GM18507 (cell line): Measurements from ENCODE around the gene SLC9A9.

Experiments used
- DNase-seq: peaks from one replicate; pipeline ENCODE4 v3.0.0; 2011; ENCODE audit warnings: low read depth; ENCODE audit not compliant: insufficient read length; ENCODE audit errors: extremely low spot score
- FAIRE-seq: peaks from 2 replicates; lab custom pipeline; 2011; peaks lifted over from hg19 to GRCh38; lab: Jason Lieb, UNC

SLC9A9 gene

DNA sequence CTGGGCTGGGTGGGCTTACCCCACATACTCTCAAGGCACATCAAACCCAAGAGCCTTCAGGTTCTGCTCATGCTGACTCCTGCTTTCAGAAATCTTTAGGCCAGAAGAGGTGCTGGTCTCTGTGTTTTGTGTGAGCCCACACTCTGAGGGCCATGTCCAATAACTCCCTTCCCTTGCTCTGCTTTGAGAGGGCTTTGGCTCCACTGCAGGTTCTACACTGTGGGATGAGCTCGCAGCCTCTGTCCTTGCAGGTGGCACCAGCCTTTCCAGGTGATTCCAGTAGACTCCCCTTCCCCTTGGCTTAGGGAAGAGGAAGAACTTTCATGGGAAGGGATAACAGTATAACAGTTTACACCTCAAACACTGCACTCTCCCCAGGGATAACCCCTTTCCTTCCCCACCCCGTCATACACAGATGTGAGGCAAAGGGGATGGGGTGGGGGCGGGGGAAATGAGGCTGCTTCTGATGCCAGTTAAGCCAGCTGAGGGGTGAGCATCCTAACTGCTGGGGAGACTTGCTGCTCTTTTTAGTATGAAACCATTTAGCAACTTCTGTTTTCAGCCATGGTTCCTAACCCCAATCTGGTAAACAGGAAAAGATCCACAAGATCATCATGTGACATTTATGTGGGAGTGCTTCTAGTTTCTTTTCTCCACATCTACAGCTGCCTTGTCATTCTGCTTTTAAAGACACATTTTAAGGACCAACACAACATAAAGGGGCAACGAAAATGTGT is 262.4 kb downstream of the SLC9A9 start:
- FAIRE-seq (no peak), DNase-seq (no peak)

DNA sequence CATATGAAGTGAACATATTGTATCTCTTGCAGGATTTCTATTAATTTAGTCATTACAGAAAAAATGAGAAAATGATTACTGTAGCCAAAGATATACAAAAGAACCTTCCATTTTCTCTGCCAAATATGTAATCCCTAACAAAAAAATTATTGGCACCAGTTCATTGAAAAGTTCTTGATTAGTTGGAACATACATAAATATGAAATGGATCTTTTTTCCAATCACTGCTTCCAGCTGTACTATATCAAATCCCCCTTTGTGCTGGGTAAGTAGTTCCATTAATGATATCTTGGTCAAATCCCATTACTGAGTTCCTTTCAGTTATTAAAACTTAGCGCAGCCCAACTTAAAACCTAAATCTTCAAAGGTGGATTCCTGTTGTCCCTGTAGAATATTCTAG is 263.8 kb downstream of the SLC9A9 start:
- no peak for FAIRE-seq
- no peak for DNase-seq

DNA sequence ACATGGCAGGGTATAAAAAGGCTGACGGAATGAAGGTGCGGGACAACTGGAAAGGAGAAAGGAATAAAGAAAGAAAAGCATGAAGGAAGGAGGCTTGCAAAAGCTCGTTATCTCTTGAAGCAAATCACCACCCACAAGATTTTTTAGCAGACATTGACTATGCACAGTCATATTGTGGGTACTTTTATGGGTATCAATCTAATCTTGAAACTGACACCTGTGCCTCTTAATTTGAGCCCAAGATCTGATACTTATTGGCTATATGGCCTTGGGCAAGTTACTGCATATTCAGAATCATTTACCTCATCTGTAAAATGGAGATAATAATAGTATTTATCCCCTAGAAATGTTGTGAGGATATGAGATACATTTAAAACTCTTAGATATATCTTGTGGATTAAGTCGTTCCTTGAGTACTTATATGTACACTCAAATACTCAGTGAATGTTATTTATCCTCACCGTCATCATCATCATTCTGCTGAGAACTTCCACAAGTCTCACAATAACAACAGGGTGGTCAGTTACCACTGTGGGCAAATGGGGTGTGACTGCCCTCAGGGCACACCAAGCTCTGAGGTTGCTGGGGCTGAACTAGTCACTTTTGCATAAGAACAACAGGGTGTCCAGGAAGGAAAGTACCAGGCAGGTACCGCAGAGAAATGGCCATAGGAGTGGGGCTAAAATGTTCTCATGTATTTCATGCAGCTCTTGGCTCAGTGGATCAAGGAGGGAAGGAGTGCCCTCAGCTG is 266.1 kb downstream of the SLC9A9 start:
- DNase-seq (no peak), FAIRE-seq (no peak)

DNA sequence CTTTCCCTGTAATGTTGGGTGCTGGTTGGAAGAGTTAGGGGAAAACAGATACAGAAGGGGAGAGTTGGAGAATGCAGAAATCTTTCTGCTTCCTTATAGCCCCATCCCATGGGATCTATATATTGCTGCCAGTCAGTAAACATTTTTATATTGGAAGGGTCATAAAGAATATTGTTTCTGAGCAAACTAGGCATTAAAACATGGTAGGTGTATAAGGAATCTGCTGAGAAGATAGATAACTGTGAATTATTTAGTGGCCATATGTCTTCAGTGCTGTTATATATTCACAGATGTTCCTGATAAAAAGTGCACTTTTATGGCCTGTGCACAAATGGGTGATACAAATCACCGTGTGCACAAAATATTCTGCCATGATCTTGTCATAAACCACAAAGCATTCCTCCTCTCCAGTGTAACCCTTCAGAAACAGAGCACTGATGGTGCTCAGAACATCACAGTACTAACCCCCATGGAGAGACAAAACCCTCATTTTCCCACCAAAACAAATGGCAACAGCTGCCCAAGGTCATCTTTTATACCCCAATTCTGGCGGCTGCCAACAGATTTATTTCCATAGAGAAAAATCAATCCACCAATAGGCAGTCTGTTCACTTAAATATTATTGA is 269.3 kb downstream of the SLC9A9 start:
- FAIRE-seq = no peak

DNA sequence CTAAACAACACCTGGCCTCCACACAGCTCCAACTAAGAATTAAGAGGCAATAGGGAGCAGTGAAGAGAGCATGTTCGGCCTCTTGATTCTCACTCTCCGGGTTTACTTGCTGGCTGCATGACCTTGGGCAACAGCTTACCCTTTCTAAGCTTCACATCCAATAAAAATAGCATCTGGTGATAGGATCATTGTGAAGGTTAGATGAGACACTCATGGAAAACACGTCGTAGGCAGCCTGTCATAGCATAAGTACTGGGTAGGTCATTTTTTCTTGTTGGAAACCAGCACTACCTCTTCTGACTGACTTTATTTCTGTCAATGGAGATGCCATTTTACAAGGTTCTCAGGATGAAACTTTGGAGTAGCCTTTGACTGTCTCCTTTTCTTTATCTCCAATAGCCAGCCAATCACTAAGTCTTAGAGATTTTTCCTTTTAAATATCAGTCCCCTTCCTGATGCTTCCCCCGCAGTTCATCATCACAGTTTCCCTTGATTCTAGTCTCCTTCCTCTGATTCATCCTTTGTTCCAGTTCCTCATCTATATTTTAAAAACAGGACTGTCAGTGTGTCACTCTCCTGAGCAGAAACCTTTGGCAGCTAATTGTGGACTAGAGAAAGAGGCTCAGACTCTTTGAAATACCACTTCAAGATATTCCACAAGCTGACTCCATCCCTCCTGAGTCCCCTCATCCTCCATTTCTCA is 271.5 kb downstream of the SLC9A9 start:
- FAIRE-seq = no peak
- no peak for DNase-seq

More for the DNA sequence above, 269.3 kb downstream of the SLC9A9 start:
- no peak for DNase-seq

DNA sequence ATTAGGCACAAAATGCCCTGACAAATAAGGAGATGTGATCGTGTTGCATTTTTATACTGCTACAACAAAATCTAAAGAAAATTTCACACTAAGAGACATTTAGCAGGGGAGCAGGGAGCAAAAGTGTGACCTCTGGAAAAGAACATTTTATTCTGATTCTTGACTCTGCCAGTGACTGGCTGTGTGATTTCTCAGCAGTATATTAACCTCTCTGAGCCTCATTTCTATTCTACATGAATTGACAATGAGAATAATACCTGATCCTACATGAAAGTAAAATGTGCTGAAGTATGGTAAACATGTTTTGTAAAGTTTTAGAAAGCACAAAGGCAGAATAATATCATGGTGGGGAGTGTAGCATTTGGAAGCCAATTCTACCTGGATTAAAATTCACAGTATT is 273.3 kb downstream of the SLC9A9 start:
- DNase-seq (no peak), FAIRE-seq (no peak)

DNA sequence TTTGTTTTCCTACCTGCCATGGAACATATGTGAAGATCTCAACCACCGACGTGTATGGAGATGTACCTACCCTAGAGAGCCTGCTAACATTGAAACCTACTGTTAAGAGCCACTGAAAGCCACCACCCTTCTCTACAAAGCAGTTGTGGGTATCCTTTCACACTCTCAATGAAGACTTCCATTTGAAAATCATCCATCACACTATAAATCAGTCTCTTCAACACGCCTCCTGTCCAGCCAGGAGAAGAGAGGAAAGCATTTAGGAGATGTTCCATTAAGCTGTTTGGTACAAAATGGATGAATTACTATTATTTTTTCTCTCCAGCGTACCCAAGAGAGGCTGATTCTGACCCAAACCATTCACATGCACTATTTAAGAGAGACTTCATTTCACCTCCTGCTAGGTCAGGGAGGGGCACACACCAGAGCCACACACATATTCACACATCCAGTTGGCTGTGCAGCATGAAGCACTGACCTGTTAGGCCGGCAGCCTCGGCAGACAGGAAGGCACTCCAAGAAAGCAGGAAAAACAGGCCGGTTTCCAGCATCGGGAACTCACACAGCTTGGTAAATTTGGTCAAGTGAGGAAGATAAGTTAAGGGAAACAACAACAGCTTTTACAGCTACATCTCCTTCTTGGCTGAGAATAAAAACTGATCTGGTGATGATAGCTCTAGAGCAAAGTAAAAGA is 274.5 kb downstream of the SLC9A9 start:
- FAIRE-seq (no peak), DNase-seq (no peak)

DNA sequence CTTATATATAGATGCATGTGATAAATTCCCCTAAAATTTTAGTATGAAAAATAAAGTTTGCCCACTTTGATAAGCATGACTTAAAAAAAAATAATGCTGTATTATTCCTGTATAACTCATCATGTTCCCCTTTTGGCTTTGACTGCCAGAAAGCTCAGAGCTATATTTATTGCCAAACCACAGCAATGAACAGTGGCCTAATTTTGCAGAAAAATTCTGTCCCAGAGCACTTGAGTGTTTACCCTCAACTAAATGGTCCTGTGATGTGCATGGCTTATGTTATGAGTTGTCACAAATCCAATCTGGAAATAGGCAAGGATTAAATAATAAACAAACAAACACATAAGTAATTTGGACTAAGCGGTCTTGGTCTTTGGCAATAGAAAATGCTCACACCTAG is 276.7 kb downstream of the SLC9A9 start:
- FAIRE-seq (no peak), DNase-seq (no peak)

DNA sequence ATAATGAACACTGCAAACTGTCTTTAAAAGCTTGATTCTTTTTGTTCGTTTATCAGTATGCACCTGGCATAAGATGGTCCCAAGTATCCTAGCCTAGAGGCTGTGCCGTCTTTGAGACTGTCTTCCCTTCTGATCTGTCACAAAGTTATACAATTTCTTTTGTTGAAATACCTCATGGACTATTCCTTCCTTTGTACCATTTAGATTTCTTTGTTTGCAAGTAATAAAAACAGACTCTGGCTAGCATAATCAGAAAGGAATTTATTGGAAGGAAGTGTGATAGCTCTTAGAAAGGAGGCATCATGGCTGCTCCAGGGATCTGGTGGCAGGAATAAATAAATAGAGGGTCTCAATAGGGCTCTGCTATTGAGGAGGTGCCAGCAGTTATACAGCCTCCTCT is 280.4 kb downstream of the SLC9A9 start:
- no peak for DNase-seq
- no peak for FAIRE-seq

DNA sequence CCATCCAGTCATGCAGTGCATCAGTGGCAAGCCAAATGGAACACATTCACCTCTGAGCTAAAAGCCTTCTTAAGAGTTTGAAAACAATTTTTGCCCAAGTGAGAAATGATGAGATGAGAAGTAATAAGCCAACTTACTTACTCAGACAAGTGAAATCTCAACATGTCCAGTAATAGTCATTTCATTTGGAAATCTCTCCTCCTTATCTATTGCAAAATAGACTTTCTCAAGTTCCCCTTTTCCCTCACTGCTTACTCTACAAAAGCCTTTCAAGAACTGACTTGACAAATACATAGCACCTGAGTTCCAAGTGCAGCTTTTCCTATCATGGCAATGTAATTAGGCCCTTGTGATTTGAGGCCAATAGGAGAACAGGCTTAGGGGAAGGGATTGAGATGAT is 282.3 kb downstream of the SLC9A9 start:
- DNase-seq (no peak), FAIRE-seq (no peak)

DNA sequence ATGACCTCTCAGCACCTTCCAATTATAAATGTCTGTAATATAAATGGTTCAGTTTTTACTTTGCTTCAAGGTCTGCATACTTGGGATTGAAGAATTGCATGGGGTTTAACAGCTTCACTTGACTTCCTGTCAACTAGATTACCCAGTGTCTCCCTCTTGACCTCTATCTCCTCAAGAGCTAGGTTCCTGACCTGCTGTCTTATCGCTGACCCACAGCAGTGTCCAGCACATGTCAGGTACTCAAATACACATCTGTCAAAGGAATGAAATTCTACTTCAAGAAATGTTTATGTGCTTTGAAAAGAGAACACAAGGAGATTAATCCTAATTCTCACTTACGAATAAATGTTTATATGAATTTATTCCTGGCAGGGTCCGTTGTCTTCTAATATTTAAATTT is 284.5 kb downstream of the SLC9A9 start:
- FAIRE-seq (no peak), DNase-seq (no peak)

DNA sequence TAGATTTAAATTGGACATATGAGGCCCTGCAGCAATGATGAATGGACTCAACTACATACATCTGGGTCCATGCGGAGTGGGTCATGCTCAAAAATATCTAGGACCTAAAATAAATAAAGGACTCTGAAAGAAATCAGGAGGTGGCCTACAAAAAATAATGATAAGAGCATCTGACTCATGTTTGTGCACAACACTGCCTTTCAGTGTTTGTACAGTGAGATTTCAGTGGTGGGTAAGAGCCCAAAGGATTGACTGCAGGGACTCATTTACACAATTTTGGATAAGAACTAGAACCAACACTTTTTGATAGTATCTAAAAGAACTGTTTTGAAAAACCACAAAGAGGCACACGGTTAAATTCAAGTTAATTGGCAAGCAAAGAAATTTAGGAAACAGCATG is 285.5 kb downstream of the SLC9A9 start:
- DNase-seq (no peak), FAIRE-seq (no peak)

DNA sequence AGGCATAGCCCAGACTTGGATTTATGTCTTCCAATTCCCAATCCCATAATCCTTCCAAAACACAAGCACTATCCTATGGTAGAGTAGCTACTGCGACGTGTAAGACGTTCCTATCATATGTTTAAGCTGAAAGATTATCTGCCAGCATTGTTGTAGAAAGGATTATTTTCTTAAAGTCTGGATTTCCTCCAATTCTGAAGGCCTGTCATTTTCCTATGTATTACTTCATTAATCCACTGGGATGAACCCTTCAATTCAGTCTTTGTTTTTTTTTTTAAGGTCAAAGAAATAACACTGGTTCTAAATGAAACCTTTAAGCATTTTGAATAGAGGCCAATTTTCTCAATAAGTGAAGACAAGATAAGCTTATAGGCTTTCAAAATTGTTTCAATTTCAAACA is 289.0 kb downstream of the SLC9A9 start:
- no peak for DNase-seq
- no peak for FAIRE-seq

DNA sequence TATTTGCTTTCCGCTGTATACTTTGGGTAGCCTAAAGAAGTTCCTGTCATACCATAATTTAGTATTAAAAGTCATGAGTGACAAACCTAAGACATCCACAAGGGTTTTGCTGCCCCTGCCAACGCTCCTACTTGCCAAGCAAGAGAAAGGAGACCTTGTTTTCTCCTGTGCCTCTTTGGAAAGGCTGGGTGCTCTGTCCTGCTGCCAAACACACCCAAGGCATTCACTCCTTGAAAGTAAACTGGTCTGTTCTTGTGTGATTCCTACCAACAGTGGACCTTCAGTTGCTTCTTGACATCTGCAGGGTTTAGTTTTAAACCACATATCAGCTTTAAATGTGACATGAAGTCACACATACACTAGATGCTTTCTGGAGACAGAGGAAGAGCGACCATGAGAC is 295.4 kb downstream of the SLC9A9 start:
- no peak for FAIRE-seq
- no peak for DNase-seq

DNA sequence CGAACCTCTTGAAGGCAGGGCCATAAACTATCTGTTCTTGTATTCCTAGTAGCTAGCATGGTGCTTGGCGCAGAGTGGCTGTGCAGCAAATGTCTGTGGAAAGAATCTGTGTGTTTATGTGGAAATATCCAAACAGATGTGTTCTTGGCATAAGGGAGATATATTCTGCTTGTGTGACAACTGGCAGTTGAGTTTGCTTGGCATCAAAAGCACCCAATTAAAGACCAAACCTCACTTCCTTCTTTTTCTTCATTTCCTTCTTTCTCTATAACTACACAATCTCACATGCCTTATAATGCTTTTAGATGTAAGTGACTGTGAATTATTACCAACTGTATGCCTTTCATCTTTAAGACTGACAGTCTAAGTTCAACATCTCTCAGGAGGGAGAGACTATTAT is 296.5 kb downstream of the SLC9A9 start:
- DNase-seq = no peak
- no peak for FAIRE-seq

DNA sequence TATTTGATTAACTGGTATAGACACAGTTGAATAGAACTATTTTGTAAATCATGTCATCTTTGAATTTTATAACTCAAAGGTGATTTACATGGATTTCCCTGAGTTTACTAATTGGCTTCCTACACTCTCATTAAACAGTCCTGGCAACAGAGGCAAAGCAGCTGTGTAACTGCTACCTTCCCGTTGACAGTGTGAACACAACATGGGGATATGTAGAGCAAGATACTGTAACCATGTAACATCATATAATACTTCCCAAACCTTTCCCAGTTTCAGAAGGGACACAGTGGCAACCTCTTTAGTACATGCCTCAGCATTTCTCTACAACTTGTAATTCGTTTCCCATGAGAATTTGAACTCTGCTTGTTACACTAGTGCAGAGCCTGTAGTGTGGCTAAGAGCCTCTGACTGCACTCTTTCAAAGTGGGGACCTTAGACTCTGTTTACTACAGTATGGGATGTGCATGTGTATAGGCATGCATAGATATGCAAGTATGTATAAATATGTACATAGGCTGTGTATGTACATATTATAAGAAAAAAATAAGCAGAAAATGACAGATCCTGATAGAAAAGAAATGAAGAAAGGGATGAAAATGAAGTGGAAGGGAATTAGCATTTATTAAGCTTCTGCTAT is 299.3 kb downstream of the SLC9A9 start:
- no peak for FAIRE-seq
- DNase-seq = no peak

DNA sequence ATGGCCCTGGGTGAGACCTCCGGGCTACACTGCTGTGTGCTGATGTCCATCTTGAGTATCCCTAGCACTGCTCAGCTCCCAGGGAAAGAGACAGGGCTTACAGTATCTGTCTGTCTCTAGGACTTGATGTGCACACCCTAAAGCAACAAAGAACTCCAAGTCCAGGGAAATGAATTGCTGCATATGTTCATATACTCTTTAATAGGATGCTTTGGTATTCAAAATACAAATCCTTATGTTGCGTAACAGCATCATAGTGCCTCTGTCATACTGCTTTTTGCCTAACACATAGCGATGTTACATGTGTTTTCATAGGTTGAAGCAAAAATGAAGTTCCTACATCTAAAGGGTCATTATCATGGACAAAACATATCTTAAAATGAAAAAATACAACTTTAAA is 299.9 kb downstream of the SLC9A9 start:
- DNase-seq = no peak
- FAIRE-seq = no peak

DNA sequence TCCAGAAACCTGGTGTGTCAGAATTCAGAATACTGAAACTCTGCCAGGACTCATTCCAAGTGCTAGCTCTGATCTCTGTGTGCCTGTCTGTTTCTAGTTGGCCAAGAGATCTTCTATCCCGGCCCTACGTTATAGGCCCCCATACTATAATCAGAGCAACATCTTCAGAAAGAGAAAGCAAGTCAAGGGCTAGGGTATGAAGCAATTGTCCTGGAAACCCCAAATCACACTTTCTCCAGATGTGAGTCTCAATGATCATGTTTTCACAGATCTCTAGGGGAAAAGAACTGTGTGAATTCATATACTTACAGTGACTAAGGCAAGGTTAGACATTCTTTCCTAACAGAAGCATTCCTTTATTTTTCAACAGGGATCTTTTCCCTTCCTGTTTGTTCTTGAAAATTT is 309.7 kb downstream of the SLC9A9 start:
- no peak for FAIRE-seq
- DNase-seq = no peak

DNA sequence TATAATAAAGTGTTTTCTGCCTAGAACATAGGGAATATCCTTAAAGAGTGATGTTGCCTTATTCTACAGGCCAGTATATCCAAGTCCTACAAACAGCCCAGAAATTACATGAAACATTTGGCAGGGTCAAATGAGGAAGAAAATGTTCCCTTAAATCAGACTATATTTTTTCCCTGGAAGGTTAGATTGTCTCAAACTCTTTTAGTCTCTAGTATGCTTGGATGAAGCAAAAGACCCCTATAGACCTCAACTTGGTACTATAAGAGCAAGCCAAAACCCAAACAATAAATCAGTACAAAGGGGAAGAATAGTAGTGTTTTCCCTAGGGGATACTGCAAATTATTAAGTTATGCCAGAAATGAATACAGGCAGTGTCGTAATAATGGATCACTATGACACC is 310.2 kb downstream of the SLC9A9 start:
- DNase-seq = no peak
- no peak for FAIRE-seq
